Fibroblast of lung (primary cell): ENCODE measurements around the gene PTPDC1.

Experiments used
- EZH2 ChIP-seq: IDR thresholded peaks from 2 replicates; pipeline ENCODE4 v1.5.1; 2012; ENCODE audit warnings: low read length, control low read depth, mild to moderate bottlenecking; ENCODE audit errors: missing control alignments
- TF ChIP-seq, protein P1 (sequence below), 2 donors: IDR thresholded peaks in 1 of 2; conservative IDR thresholded peaks in 1 of 2; 1 replicate in 1 of 2; 2 replicates in 1 of 2; pipeline ENCODE4 v1.5.1; 2011 to 2012; ENCODE audit warnings: low read length in 2 of 2, control low read depth in 1 of 2, inconsistent platforms in 1 of 2, low read depth in 1 of 2, mild to moderate bottlenecking in 1 of 2

GRCh38 chr9:94110821-94111252 is 26.6 kb downstream of the PTPDC1 start:
- TF ChIP-seq, protein P1, sequence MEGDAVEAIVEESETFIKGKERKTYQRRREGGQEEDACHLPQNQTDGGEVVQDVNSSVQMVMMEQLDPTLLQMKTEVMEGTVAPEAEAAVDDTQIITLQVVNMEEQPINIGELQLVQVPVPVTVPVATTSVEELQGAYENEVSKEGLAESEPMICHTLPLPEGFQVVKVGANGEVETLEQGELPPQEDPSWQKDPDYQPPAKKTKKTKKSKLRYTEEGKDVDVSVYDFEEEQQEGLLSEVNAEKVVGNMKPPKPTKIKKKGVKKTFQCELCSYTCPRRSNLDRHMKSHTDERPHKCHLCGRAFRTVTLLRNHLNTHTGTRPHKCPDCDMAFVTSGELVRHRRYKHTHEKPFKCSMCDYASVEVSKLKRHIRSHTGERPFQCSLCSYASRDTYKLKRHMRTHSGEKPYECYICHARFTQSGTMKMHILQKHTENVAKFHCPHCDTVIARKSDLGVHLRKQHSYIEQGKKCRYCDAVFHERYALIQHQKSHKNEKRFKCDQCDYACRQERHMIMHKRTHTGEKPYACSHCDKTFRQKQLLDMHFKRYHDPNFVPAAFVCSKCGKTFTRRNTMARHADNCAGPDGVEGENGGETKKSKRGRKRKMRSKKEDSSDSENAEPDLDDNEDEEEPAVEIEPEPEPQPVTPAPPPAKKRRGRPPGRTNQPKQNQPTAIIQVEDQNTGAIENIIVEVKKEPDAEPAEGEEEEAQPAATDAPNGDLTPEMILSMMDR (conservative IDR thresholded peaks at IDR 0.05 in 1 of 2, IDR thresholded peaks at IDR 0.05 in 1 of 2; ENCODE audit: low read depth in 1 of 2, low read length in 2 of 2) = no peak
- no peak for TF ChIP-seq EZH2
